Measurements from ENCODE around the gene SHC2.

SHC2 gene

DNA sequence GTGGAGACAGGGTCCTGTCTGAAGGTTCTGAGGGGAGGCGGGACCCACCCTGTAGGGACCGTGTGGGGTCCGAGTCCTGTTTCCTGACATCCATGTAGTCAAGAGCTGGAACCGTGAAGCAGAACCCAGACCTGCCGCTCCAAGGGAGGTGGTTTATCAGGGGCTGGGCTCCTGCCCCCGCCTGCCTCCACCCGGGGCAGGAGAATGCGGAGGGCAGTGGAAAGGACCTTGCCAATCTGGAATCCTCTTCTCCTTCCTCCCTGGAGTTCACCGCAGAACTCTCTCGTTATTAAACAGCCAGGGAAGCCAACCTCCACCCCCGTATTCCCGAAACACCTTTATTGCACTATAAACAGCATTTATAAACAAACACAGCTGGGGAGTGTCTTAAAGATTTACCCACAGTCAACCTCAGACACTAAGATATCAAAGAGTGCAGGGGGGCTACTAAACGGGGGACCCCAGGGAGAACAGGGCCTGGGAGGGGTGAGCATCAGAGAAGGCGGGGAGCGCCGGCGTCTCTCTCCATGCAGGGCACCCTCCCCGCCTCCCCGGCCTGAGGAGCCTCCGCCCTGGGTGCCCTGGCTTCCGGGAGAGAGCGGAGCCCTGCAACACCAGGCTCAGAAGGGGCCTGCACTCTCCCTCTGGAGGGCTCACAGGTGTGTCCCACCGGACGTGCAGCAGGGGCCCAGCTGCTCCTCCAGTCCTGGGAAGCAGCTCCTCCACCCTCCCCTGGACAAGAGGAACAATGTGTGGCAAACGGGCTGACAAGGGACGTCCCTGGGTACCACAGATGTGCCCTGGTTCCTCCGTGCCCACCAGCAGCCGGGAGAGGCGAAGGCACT, 55.5 kb downstream of the SHC2 start:
- H3K4me3 ChIP-seq (ENCODE audit: low read depth, low read length): no peak overlapping the region
- DNase-seq (ENCODE audit: low read depth, low spot score): no peak
- in situ Hi-C loops (cut with HindIII; ENCODE audit: low sequenced_read_pairs): no loop called here
- TF ChIP-seq, protein P1, sequence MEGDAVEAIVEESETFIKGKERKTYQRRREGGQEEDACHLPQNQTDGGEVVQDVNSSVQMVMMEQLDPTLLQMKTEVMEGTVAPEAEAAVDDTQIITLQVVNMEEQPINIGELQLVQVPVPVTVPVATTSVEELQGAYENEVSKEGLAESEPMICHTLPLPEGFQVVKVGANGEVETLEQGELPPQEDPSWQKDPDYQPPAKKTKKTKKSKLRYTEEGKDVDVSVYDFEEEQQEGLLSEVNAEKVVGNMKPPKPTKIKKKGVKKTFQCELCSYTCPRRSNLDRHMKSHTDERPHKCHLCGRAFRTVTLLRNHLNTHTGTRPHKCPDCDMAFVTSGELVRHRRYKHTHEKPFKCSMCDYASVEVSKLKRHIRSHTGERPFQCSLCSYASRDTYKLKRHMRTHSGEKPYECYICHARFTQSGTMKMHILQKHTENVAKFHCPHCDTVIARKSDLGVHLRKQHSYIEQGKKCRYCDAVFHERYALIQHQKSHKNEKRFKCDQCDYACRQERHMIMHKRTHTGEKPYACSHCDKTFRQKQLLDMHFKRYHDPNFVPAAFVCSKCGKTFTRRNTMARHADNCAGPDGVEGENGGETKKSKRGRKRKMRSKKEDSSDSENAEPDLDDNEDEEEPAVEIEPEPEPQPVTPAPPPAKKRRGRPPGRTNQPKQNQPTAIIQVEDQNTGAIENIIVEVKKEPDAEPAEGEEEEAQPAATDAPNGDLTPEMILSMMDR (IDR thresholded peaks at IDR 0.05; ENCODE audit: low read depth, low read length): no peak

- TF ChIP-seq, protein P1 (IDR thresholded peaks at IDR 0.05; ENCODE audit: low read depth, low read length): no peak
- no peak for DNase-seq (ENCODE audit: low read depth, low spot score)
- H3K4me3 ChIP-seq (ENCODE audit: low read depth, low read length): no peak overlapping the region
- in situ Hi-C loops (cut with HindIII; ENCODE audit: low sequenced_read_pairs): no loop called here
Observed at GRCh38 chr19:403221-404027, 57.4 kb downstream of the SHC2 start.

DNA sequence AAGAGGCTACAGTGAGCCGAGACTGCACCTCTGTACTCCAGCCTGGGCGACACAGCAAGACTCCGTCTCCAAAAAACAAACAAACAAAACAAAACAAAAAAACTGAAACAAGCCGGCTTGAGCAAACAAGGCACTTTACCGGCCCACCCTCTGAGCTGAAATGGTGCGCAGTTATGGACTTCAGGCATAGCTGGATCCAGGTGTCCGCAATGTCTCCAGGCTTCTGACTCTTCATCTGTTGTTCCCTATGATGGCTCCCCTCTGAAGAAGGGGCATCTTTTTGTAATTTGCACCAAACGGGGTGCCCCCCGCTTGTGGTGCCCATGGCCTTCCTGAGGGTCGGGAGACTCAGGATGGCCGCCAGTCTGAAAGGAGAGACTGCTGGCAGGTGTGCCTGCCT, 58.0 kb downstream of the SHC2 start:
- TF ChIP-seq, protein P1 (IDR thresholded peaks at IDR 0.05; ENCODE audit: low read depth, low read length): no peak
- in situ Hi-C loops (cut with HindIII; ENCODE audit: low sequenced_read_pairs): no loop called here
- no peak for DNase-seq (ENCODE audit: low read depth, low spot score)
- H3K4me3 ChIP-seq (ENCODE audit: low read depth, low read length): no peak overlapping the region

DNA sequence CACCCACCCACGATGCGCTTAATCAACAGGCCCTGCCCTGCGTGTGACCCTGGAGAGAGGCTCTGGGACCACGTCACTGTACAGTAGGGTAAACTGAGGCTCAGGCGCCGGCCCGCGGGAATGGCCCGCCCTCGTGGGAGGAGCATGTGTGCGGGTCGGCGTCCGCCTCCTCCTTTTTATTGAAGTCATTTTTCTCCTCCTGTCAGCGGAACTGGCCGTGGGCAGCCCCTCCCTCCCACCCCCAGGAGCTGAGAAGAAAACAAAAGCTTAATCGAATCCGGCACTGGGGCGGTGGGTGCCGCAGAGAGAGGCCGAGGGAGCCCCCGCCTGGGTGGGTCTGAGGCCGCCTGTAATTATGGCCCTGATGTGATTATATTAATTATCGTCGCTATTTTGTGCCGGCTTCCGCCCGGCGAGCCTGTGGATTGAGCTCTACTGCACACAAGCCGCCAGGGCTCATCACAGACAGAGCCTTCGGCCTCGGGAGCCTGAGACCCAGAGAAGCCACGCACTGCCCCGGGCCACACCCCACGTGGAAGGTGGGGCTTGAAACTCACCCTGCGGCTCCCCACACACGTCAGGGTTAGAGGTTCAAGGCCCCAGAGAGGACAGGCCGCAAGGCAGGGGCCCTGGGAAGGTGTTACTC, 58.8 kb downstream of the SHC2 start:
- DNase-seq (ENCODE audit: low read depth, low spot score): no peak
- TF ChIP-seq, protein P1 (IDR thresholded peaks at IDR 0.05; ENCODE audit: low read depth, low read length): no peak
- in situ Hi-C loops (cut with HindIII; ENCODE audit: low sequenced_read_pairs): no loop called here
- no peak overlapping the region for H3K4me3 ChIP-seq (ENCODE audit: low read depth, low read length)

DNA sequence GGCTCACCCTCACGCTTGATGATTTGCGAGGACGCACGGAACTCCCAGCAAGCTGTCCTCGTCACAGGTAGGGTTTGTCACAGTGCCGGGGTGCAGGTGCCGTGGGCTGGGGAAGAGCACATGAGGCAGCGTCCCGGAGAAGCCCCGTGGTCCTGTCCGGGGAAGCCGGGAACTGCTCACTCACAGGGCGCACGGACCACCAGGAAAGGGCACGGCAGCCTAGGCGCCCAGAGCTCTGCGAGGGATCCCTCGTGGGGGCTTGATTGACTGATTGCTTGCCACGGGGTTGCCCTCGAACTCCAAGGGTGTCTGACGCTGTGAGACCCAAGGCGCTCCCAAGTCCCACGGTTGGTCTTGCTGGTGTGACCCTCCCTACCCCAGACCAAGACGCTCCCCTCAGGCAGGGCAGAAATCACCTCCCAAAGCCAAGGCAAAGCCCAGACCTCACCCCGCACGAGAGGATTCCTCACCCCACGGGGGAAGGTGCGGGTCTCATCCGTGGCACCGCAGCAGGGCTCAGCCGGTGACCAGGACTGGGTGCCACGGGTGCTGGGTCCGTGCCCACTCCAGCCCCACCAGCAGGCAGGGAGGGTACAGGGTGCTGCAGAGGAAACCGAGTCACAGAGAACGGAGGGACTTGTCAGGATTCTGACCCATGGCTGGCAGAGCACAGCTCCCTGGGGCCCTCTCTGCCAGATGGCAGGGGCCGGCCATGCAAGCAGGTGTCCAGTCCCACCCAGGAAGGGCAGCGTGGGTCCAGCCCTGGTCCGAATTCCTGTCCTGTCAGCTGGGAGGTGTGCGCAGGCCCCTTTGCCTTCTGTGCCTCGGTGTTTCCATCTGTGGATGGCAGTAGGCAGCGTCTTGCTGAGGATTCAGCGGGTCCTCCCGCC, 59.6 kb downstream of the SHC2 start:
- no peak overlapping the region for H3K4me3 ChIP-seq (ENCODE audit: low read depth, low read length)
- in situ Hi-C loops (cut with HindIII; ENCODE audit: low sequenced_read_pairs): no loop called here
- TF ChIP-seq, protein P1 (IDR thresholded peaks at IDR 0.05; ENCODE audit: low read depth, low read length): no peak
- DNase-seq (ENCODE audit: low read depth, low spot score): no peak

- no peak for DNase-seq (ENCODE audit: low read depth, low spot score)
- TF ChIP-seq, protein P1 (IDR thresholded peaks at IDR 0.05; ENCODE audit: low read depth, low read length): no peak
- H3K4me3 ChIP-seq (ENCODE audit: low read depth, low read length): no peak overlapping the region
- in situ Hi-C loops (cut with HindIII; ENCODE audit: low sequenced_read_pairs): no loop called here
Observed at GRCh38 chr19:399370-399769, 61.5 kb downstream of the SHC2 start.

Data from astrocyte of the spinal cord (primary cell).